Medulla oblongata (tissue), 1 donor: ENCODE measurements around the gene HACD2.

Source experiments
- DNase-seq: peaks from one replicate; pipeline ENCODE4 v3.0.0-alpha.2; 2015; ENCODE audit errors: extremely low spot score

Gene HACD2

DNA sequence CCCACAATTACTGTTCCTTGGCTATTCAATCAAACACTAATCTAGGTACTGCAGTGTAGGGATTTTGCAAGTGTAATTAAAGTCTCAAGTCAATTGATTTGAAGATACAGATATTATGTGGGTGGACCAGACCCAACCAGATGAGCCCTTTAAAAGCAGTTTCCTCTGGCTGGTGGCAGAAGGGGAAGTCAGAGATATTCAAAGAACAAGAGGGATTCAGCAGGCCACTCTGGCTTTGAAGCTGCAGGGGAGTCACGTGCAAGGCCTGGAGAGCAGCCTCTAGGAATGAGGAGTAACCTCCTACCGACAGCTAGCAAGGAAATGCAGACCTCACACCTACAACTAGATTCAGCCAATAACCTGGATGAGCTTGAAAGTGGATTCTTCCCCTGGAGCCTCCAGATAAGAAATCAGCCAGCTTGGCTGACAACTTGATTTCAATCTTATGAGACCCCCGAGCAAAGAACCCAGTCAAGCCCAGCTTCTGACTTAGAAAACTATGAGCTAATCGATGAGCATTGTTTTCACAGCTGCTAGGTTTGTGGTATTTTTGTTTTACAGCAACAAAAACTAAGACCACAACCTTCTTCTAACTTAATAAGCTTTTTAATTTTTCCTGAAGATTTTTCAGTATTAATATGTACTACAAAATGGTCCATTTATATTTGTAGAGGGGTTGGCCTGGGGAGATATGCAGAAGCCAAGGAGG is 13.4 kb downstream of the HACD2 start:
- DNase-seq = peak; percentile 37

GRCh38 chr3:123568875-123569274 is 16.0 kb downstream of the HACD2 start:
- DNase-seq = no peak

DNA sequence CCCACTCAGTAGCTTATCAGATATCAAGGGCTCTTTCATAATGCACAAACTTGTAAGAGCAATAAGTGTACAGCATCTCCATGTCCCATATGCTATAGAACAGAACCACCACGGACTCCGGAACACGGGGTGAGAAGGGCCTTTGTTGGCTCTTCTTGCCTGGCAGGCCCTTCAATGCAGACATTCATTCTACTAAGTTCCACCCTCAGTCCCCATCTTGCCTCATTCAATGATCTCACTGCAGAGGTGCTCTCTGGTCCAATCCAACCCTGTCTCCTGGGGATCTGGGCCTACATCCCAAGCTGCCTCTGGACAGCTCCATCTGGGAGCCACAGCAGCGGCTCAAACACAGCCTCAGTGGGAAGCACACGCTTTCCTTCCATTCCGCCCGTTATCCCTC is 16.8 kb downstream of the HACD2 start:
- DNase-seq = peak; percentile 72

GRCh38 chr3:123564056-123564455 is 20.8 kb downstream of the HACD2 start:
- no peak for DNase-seq

DNA sequence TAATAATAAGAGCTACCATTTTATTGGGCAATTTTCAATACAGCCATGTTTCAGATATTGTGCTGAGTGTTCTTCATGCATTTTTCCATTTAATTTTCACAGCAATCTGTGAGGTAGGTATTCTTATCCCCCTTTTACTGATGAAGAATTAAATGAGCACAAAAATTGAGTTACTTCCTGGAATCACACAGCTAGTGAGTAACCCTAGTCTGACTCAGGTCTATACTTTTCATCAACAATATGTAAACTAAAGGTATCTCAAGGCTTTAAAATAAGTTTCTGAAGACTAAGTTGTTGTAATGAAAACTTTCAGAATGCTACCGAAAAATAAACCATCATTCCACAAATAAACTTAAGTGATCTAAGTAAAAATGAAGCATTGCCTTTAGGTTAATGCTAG is 22.3 kb downstream of the HACD2 start:
- DNase-seq = no peak

- DNase-seq = no peak
Measured at GRCh38 chr3:123561188-123561587, 23.7 kb downstream of the HACD2 start.

DNA sequence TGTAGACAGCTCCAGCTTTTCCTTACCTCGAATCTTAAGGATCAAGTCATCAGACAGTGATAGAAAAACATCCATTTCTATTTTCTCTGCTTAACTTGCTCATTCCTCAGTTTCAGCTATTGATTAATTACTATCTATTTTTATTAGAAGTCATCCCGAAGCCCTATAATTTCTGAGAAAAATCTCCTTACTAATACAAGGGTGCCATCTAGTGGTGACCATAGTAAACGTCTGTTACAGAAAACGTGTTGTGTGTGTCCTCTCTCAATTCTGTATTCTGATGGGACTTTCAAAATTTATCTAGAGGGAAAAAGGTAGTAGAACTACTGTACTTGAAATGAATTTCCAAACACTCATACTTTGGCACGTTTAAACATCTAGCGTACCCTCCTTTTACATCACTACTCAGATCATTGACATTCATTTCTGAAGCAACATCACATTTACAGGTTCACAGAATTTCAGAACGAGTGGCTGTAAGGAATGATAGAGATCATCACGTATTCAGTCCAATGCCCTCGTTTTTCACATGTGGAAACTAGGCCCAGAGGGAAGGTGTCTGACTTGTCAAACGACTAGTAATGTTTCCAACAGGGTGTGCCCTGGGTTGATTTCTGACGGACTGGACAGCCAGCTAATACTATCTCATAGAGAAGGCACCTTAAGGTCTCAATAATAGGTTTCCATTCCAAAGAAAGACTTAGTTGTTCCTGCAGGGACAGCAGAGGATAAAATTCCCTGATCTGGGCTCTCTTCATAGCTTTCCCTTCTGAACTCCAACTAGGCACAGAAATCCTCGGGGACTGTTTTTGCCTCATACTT is 25.6 kb downstream of the HACD2 start:
- DNase-seq = peak; percentile 84

GRCh38 chr3:123553536-123553935 is 31.3 kb downstream of the HACD2 start:
- DNase-seq = no peak

- DNase-seq = no peak
Measured at GRCh38 chr3:123552768-123553167, 32.1 kb downstream of the HACD2 start.

DNA sequence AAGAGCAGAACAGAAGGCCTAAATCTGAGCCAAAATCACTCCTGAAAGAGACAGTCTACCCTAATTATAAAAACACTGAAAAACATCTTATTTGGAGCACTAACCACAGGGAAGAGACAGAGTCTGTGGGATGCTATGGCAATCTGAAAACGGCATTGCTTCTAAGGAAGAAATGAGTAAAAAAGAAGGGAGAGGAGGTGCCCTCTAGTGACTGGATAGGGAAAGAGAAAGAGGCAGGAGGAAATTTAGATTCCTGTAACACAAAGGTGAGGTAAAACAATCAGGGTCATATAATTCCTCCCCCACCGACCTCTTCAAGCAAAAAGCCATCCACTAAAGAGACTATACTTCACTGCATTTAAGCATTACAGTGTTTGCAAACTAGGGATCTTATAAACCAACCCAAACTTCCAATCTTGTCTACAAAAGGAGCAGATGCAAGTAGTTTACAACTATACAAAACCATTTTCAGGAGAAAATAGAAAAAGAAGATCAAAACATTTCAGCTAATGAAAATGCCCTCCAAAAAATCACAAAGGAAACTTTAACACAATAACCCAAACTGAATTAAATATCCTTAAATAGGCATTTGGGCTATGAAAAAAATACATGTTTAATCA is 32.6 kb downstream of the HACD2 start:
- DNase-seq = no peak

DNA sequence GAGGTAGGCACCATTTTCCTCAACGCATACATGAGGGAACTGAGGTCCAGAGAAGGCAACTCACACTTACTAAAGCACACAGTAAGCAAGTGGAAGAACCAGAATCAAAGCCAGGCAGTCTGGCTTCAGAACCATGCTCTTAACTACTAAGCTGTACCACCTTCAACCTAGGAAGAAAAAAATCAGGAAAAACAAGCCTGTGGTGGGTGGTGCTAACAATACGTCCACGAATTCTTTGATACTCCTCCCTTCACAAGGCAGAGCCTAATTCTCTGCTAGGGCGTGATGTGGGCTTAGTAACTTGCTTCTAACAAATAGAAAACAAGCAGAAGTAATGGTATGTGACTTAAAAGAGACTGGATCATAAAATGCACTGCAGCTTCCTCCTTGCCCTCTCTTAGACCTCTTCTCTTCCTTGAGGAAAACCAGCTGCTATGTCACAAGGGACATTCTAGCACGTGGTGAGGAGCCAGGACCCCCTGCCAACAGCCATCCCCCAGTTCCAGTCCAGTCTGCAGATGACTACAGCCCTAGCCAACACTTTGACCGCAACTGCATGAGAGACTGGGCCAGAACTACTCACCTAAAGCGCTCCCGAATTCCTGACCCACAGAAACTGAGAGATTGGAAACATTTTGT is 36.9 kb downstream of the HACD2 start:
- no peak for DNase-seq

DNA sequence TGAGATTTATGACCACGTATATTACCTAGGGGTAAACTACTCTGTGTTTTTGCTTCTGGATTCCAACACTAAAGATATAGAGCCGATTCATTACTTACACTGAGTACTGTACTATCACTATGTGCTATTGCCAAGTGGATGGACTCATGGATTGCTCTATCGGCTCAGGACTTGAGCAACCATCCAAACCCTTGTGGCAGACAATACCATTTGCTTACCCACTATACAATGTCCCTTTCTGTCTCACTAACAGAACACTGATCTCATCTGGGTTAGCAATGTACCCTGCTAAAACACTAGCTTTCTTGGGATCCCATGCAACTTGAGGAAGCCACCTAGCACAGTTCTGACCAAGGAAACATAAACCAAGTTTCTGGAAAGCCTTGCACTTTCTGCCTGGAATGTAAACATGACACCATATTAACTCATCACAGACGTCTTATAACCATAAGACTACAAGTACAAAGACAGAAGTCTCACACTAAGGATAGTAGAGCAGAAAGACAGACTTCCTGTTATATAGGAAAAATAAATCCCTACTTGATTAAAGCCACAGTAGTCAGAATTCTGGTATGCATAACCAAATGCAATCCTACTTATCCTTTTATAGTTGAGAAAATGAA is 38.6 kb downstream of the HACD2 start:
- peak; percentile 20 for DNase-seq

GRCh38 chr3:123543950-123544349 is 40.9 kb downstream of the HACD2 start:
- DNase-seq = no peak

DNA sequence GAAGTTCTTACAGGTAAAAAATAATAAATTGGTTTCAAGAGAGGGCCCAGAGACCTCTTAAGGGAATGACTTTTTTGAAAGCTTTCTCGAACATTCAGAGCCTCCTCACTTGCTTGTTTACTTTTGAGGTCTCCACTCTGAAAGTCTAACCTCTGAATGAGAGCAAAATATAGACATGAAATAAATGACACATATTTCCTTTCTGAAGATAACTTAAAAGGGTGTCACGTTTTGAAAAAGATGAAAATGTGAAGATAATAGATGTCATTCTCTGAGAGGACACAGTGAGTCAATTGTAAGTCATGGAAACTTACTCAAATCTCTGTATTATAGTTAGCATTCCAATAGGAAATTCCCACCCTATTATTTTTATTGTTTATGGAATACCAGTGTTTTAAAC is 44.6 kb downstream of the HACD2 start:
- no peak for DNase-seq

DNA sequence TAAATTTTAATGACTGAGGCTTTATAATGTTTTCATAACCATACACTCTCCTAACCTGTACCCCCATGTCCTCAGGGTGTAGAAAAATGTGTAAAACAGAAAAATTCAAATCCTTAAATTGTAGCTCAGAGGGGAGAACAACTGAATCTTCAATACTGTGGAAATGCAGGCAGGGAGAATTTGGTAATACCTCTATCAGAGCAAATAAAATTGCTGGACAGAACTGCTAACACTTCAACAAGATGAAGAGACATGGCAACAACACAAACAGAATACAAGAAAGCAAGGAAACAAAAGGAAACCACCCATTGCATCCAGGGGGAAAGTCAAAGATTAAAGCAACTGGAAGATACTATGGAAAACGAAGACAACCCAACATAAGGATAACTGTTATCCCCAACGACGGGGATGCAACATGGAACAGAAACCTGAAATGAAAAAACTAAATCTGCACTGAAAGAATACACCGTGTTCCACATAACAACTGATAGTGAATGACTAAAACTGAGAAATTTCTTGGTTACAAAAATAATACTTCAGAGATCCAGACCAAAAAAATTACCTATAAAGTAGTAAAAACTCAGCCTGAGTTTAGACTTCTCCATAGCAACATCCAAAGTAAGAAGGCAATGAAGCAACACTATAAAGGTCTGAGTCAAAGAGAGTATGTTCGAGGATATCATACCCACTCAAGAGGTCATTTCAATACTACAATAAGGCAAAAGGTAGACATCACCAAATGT is 48.5 kb downstream of the HACD2 start:
- no peak for DNase-seq

DNA sequence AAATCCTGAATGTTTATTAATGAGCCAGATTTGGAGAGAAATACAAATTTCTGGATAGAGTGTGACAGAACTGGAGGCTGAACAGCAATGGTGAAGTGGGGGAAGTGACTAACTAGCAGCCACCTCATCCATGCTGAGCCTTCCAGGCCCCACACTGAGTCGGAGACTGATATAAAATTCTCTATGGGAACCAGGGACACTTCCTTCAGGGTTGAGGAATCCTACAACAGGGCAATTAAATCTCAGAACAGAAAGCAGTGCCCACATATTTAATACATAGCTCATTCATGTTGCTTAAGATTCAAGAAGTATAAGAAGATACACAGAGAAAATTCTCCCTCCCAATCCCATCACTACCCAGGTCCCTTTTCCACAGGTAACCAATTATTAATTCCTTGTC is 49.3 kb downstream of the HACD2 start:
- DNase-seq = no peak

GRCh38 chr3:123534264-123534663 is 50.6 kb downstream of the HACD2 start:
- no peak for DNase-seq

GRCh38 chr3:123533554-123534159 is 51.2 kb downstream of the HACD2 start:
- DNase-seq = no peak

DNA sequence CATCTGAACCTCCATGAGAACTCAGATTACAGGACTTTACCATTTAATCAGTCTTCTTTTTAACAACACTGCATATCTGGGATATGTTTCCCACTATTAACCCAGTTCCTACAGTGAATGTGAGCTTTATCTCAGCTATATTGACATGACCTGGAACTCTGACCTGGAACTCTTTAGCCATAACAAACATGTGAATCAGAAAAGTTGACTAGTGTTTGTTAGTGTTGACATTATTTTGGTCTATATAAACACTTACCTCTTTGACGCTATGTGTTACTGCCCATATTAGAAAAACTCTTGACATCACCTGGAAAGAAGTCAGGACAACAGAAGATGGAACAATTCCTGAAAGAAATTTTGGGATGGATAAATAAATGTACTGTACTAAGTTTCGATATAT is 56.7 kb downstream of the HACD2 start:
- no peak for DNase-seq

GRCh38 chr3:123527046-123527445 is 57.8 kb downstream of the HACD2 start:
- DNase-seq = no peak

DNA sequence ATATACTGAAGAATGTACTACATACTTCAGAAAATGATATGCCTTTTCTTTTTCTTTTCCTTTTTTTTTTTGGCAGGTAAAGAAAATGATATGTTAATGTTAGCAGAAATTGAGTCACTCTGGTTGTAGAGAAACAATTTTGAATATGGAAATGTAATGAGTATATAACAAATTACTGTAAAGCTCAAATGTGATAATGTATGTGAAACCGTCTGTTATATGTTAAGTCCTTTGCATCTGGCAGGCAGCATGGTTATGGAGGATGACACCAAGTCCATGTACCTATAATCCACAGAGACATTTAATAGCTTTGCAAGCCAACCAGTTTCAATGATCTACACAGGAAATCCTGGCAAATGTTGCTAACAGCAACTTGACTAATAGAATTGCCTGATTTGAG is 58.4 kb downstream of the HACD2 start:
- no peak for DNase-seq
